ENCODE data around the gene NIPAL4.

The NIPAL4 gene

GRCh38 chr5:157514974-157515373 lies 55.0 kb downstream of the NIPAL4 start:
- no peak overlapping the region for H3K27ac ChIP-seq (ENCODE audit: extremely low read depth, low read depth, low read length)
- CTCF ChIA-PET, result no interaction called here
- no peaks in the 10 kb centered on the region for H3K9me3 ChIP-seq (ENCODE audit: control insufficient read depth, insufficient read depth, low read depth, low read length)
- H3K4me3 ChIP-seq (ENCODE audit: low read depth, low read length), result no peak overlapping the region
- no peak for TF ChIP-seq ZNF175 (tag by site-specific recombination; IDR thresholded peaks at IDR 0.05)
- no peak for TF ChIP-seq INSM2 (tag by site-specific recombination; IDR thresholded peaks at IDR 0.05)
- no peak for TF ChIP-seq ZNF580 (tag by site-specific recombination; IDR thresholded peaks at IDR 0.05)
- no peak for TF ChIP-seq MZF1 (tag by site-specific recombination; IDR thresholded peaks at IDR 0.05; ENCODE audit: borderline replicate concordance)
- no peak for TF ChIP-seq ZNF350 (tag by site-specific recombination; IDR thresholded peaks at IDR 0.05)
- TF ChIP-seq FEZF1 (tag by site-specific recombination; IDR thresholded peaks at IDR 0.05), result no peak
- no peak for TF ChIP-seq ZNF148 (tag by site-specific recombination; IDR thresholded peaks at IDR 0.05; ENCODE audit: borderline replicate concordance)
- TF ChIP-seq OVOL3 (tag by site-specific recombination; IDR thresholded peaks at IDR 0.05), result no peak
- TF ChIP-seq ZNF544 (tag by site-specific recombination; IDR thresholded peaks at IDR 0.05), result no peak
- TF ChIP-seq ZFHX2 (tag by site-specific recombination; conservative IDR thresholded peaks at IDR 0.05), result no peak
- TF ChIP-seq, protein P1, sequence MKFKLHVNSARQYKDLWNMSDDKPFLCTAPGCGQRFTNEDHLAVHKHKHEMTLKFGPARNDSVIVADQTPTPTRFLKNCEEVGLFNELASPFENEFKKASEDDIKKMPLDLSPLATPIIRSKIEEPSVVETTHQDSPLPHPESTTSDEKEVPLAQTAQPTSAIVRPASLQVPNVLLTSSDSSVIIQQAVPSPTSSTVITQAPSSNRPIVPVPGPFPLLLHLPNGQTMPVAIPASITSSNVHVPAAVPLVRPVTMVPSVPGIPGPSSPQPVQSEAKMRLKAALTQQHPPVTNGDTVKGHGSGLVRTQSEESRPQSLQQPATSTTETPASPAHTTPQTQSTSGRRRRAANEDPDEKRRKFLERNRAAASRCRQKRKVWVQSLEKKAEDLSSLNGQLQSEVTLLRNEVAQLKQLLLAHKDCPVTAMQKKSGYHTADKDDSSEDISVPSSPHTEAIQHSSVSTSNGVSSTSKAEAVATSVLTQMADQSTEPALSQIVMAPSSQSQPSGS (tag by site-specific recombination; IDR thresholded peaks at IDR 0.05; ENCODE audit: low read depth), result no peak
- TF ChIP-seq ZNF747 (tag by site-specific recombination; IDR thresholded peaks at IDR 0.05), result no peak
- TF ChIP-seq ZNF571 (tag by site-specific recombination; IDR thresholded peaks at IDR 0.05), result no peak
- no peak for TF ChIP-seq ZNF670 (tag by site-specific recombination; IDR thresholded peaks at IDR 0.05; ENCODE audit: low read depth)
- no peak for TF ChIP-seq ZNF404 (tag by site-specific recombination; IDR thresholded peaks at IDR 0.05)
- TF ChIP-seq ZNF335 (tag by site-specific recombination; conservative IDR thresholded peaks at IDR 0.05), result no peak
- TF ChIP-seq ZNF610 (tag by site-specific recombination; IDR thresholded peaks at IDR 0.05; ENCODE audit: borderline replicate concordance), result no peak
- TF ChIP-seq ZNF121 (tag by site-specific recombination; IDR thresholded peaks at IDR 0.05), result no peak
- no peak for TF ChIP-seq BCL11A (tag by site-specific recombination; IDR thresholded peaks at IDR 0.05; ENCODE audit: low read depth)
- no peak for TF ChIP-seq ZNF155 (tag by site-specific recombination; IDR thresholded peaks at IDR 0.05)
- peaks cover 5% of the 10 kb centered on the region; the same call in 1 of the 2 replicates for H3K4me1 ChIP-seq (ENCODE audit: control insufficient read depth, insufficient read depth, low read length)
- H3K36me3 ChIP-seq (ENCODE audit: control insufficient read depth in 2 of 2, insufficient read depth in 1 of 2, low read length in 2 of 2), result no peaks in the 10 kb centered on the region
- POLR2A ChIA-PET, result no interaction called here

DNA sequence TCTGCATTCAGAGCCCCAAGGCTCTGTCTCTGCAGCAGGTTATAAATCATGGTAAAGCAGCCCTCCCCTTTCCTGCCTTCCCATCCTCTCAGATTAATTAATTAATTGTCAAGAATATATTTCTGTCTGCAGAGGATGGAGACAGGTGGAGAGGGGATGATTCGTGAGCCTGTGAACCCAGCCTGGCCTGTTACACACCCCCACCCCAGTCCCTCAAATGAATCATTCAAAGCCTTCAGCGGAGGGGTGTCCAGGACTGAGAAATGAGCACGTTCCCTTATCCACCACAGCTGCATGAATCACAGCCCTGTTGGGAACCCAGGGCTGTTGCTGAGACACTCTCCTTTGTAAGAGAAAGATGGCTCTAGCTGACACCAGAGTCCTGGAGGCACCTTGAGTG lies 56.0 kb downstream of the NIPAL4 start:
- Histone ChIP-seq H3K36me3 (ENCODE audit: control insufficient read depth in 2 of 2, insufficient read depth in 1 of 2, low read length in 2 of 2) (no peaks in the 10 kb centered on the region), H3K4me1 (ENCODE audit: control insufficient read depth, insufficient read depth, low read length) (peaks cover 5% of the 10 kb centered on the region; the same call in 1 of the 2 replicates), H3K9me3 (ENCODE audit: control insufficient read depth, insufficient read depth, low read depth, low read length) (no peaks in the 10 kb centered on the region), H3K27ac (ENCODE audit: extremely low read depth, low read depth, low read length) (no peak overlapping the region), H3K4me3 (ENCODE audit: low read depth, low read length) (no peak overlapping the region)
- ChIA-PET POLR2A (no interaction called here), CTCF (interaction anchor here (1.0 kb wide), 1 partner anchor 212 kb away, joined by 3 read pairs; no protein-coding TSS in a partner anchor)
- TF ChIP-seq ZNF2 (tag by site-specific recombination; IDR thresholded peaks at IDR 0.05) (no peak), ZNF560 (tag by site-specific recombination; IDR thresholded peaks at IDR 0.05; ENCODE audit: borderline replicate concordance) (no peak), ZNF549 (tag by site-specific recombination; IDR thresholded peaks at IDR 0.05) (no peak), ZSCAN16 (tag by site-specific recombination; IDR thresholded peaks at IDR 0.05) (no peak), HOXC10 (CRISPR knock-in tag; IDR thresholded peaks at IDR 0.05) (no peak), ZNF513 (tag by site-specific recombination; IDR thresholded peaks at IDR 0.05) (no peak), ZNF24 (tag by site-specific recombination; IDR thresholded peaks at IDR 0.05) (no peak), ZEB2 (tag by site-specific recombination; IDR thresholded peaks at IDR 0.05) (no peak)
- TF ChIP-seq, protein P2, sequence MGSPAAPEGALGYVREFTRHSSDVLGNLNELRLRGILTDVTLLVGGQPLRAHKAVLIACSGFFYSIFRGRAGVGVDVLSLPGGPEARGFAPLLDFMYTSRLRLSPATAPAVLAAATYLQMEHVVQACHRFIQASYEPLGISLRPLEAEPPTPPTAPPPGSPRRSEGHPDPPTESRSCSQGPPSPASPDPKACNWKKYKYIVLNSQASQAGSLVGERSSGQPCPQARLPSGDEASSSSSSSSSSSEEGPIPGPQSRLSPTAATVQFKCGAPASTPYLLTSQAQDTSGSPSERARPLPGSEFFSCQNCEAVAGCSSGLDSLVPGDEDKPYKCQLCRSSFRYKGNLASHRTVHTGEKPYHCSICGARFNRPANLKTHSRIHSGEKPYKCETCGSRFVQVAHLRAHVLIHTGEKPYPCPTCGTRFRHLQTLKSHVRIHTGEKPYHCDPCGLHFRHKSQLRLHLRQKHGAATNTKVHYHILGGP (tag by site-specific recombination; IDR thresholded peaks at IDR 0.05), result no peak
